Smooth muscle cell (in vitro differentiated cells): ENCODE measurements around the gene LITAF. TPM values are rescaled to one million over a fixed set of nuclear protein-coding genes. Genes with fewer than 3 reads are reported as not detected.

ENCODE experiments used
- DNase-seq: peaks from one replicate; lab custom pipeline; 2025; ENCODE audit not compliant: unreplicated experiment; lab: John Stamatoyannopoulos, UW
- H2AFZ ChIP-seq: fragments of 200-600 bp; sonication (generic); 2 replicates; pipeline ENCODE4 v1.6.0; 2016; ENCODE audit warnings: antibody characterized with exemption, low read depth, mild to moderate bottlenecking
- H3F3A ChIP-seq: fragments of 200-600 bp; sonication (generic); 2 replicates; pipeline ENCODE4 v1.6.0; 2017; ENCODE audit warnings: antibody characterized with exemption, low read depth
- H3K27ac ChIP-seq: fragments of 200-600 bp; sonication (generic); 2 replicates; pipeline ENCODE4 v1.5.1; 2016; ENCODE audit warnings: low read depth, mild to moderate bottlenecking
- H3K27me3 ChIP-seq: fragments of 200-600 bp; sonication (generic); 2 replicates; pipeline ENCODE4 v1.6.1; 2016; ENCODE audit warnings: low read depth, mild to moderate bottlenecking
- H3K36me3 ChIP-seq: fragments of 200-600 bp; sonication (generic); 2 replicates; pipeline ENCODE4 v1.5.1; 2016; ENCODE audit warnings: low read depth
- H3K4me1 ChIP-seq: fragments of 200-600 bp; sonication (generic); 2 replicates; pipeline ENCODE4 v1.5.1; 2016; ENCODE audit warnings: low read depth
- H3K4me2 ChIP-seq: fragments of 200-600 bp; sonication (generic); 2 replicates; pipeline ENCODE4 v1.6.0; 2016; ENCODE audit warnings: mild to moderate bottlenecking
- H3K4me3 ChIP-seq: fragments of 200-600 bp; sonication (generic); 2 replicates; pipeline ENCODE4 v1.5.1; 2016; ENCODE audit warnings: mild to moderate bottlenecking
- H3K79me2 ChIP-seq: fragments of 200-600 bp; sonication (generic); 2 replicates; pipeline ENCODE4 v1.6.0; 2016; ENCODE audit warnings: low read depth, mild to moderate bottlenecking
- H3K9ac ChIP-seq: fragments of 200-600 bp; sonication (generic); 2 replicates; pipeline ENCODE4 v1.6.0; 2016; ENCODE audit warnings: low read depth
- H3K9me3 ChIP-seq: fragments of 200-600 bp; sonication (generic); replicated peaks from 2 replicates; pipeline ENCODE4 v1.5.1; 2016; ENCODE audit warnings: low read depth
- H4K20me1 ChIP-seq: fragments of 200-600 bp; sonication (generic); 2 replicates; pipeline ENCODE4 v1.6.0; 2016; ENCODE audit warnings: low read depth
- WGBS: methylation state at CpG from one replicate; pipeline ENCODE4 v1.1.7; 2016; ENCODE audit warnings: low lambda C conversion rate; 5-methylcytosine and 5-hydroxymethylcytosine counted together
- polyA plus RNA-seq: library from polyadenylated mRNA; unstranded; fragments of >200 nt; fragmentation: Nextera tagmentation; extraction: Ambion mirVana; gene quantifications from 2 replicates; pipeline ENCODE4 v1.2.1, GENCODE V29; 2016
- total RNA-seq: library from RNA; depleted of rRNA; stranded (reverse); fragments of >200 nt; gene quantifications from 2 replicates; pipeline ENCODE4 v1.2.3, GENCODE V29; 2014
- TF ChIP-seq, protein P1 (sequence below): fragments of 200-600 bp; sonication (generic); IDR thresholded peaks from 2 replicates; pipeline ENCODE4 v1.5.1; 2017; ENCODE audit warnings: borderline replicate concordance, mild to moderate bottlenecking, antibody characterized with exemption; ENCODE audit not compliant: insufficient read depth, poor library complexity, severe bottlenecking

LITAF gene
- total and polyA plus RNA-seq, 2 experiments from 2014 or later = 40.4 to 72.6 TPM

DNA sequence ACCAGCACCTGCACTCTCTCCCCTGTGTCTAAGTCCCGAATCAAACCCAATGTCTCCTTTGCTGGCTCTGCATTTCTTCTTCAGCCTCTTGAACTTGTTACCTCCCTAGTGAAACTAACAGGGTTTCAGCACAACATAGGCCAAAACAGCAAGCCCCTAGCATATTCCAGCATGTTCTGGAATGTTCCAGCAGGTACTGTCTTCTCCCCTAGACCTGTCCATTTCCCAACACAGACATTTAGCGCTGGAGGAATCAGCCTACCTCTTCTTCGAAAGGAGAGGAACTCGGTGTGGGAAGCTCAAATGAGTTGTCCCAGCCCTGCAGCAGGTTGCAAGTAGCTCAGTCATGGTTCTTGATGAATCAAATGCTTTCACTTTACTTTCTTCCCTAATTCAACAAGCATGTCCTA, 47.1 kb downstream of the LITAF start:
- Histone ChIP-seq H3K27ac (no peak overlapping the region), H3K4me2 (no peak overlapping the region), H3K9me3 (no peaks in the 10 kb centered on the region), H3K27me3 (no peaks in the 10 kb centered on the region), H3K4me1 (no peaks in the 10 kb centered on the region), H3K36me3 (no peaks in the 10 kb centered on the region), H3K4me3 (no peak overlapping the region), H4K20me1 (no peaks in the 10 kb centered on the region), H3F3A (no peaks in the 10 kb centered on the region), H3K79me2 (no peaks in the 10 kb centered on the region), H2AFZ (no peak overlapping the region), H3K9ac (no peak overlapping the region)
- no peak for DNase-seq
- 86% methylated on average over 4 of the region's 4 CpGs for WGBS
- TF ChIP-seq, protein P1, sequence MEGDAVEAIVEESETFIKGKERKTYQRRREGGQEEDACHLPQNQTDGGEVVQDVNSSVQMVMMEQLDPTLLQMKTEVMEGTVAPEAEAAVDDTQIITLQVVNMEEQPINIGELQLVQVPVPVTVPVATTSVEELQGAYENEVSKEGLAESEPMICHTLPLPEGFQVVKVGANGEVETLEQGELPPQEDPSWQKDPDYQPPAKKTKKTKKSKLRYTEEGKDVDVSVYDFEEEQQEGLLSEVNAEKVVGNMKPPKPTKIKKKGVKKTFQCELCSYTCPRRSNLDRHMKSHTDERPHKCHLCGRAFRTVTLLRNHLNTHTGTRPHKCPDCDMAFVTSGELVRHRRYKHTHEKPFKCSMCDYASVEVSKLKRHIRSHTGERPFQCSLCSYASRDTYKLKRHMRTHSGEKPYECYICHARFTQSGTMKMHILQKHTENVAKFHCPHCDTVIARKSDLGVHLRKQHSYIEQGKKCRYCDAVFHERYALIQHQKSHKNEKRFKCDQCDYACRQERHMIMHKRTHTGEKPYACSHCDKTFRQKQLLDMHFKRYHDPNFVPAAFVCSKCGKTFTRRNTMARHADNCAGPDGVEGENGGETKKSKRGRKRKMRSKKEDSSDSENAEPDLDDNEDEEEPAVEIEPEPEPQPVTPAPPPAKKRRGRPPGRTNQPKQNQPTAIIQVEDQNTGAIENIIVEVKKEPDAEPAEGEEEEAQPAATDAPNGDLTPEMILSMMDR = no peak

DNA sequence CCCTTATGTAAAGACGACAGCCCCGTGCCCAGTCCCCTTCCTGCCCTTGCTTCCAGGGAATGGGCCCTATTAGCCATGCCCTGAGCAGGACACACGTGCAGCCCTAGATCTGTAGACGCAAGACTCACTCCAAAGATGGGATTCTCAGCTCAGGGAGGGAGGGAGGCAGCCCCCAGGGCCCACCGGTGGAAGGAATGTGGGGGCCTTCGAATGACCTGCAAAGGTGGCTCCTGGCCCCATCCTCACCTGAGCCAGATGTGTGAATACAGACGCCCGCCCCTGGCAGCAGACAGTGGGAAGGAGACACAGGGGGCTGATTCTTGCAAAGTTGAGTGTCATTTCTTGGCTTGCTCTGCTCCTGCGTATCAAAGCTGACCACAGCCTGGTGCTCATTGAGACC, 47.8 kb downstream of the LITAF start:
- H3K4me3 ChIP-seq = no peak overlapping the region
- no peak overlapping the region for H3K4me2 ChIP-seq
- no peaks in the 10 kb centered on the region for H3K36me3 ChIP-seq
- no peaks in the 10 kb centered on the region for H3K9me3 ChIP-seq
- WGBS = 88% methylated on average over 9 of the region's 9 CpGs
- H3K4me1 ChIP-seq = no peaks in the 10 kb centered on the region
- TF ChIP-seq, protein P1 = no peak
- no peaks in the 10 kb centered on the region for H3K79me2 ChIP-seq
- no peak overlapping the region for H2AFZ ChIP-seq
- H3K27me3 ChIP-seq = no peaks in the 10 kb centered on the region
- no peak overlapping the region for H3K27ac ChIP-seq
- DNase-seq = no peak
- no peaks in the 10 kb centered on the region for H4K20me1 ChIP-seq
- no peak overlapping the region for H3K9ac ChIP-seq
- H3F3A ChIP-seq = no peaks in the 10 kb centered on the region

DNA sequence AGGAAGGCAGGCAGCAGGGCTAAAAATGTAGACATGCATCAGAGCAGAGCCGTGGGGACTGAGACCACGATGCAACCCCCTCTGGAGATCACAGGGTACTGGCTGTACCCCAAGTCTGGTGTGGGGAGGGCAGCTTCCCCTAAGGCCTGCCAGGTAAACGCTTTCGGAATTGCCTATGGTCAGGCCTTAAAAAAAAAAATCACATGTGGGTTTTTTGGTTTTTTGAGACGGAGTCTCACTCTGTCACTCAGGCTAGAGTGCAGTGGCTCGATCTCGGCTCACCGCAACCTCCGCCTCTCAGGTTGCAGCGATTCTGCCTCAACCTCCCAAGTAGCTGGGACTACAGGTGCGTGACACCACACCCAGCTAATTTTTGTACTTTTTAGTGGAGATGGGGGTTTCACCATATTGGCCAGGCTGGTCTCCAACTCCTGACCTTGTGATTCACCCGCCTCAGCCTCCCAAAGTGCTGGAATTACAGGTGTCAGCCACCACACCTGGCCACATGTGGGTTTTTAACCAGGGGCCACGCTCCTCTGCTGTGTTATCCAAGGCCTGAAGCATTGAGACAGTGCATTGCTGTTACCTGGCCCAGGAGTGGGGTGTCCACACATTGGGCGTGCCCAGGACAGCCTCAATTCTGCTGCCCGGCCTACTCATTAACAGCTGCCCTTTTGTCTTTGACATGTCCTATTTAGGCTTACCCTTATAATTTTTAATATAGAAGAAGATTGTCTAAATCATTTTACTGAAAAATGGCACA, 50.4 kb downstream of the LITAF start:
- TF ChIP-seq, protein P1 = no peak
- Histone ChIP-seq H3K36me3 (no peaks in the 10 kb centered on the region), H3F3A (no peaks in the 10 kb centered on the region), H3K27ac (no peak overlapping the region), H3K9ac (no peak overlapping the region), H3K9me3 (no peaks in the 10 kb centered on the region), H4K20me1 (no peaks in the 10 kb centered on the region), H3K79me2 (no peaks in the 10 kb centered on the region), H3K27me3 (no peaks in the 10 kb centered on the region), H3K4me3 (no peak overlapping the region), H3K4me2 (no peak overlapping the region), H2AFZ (no peak overlapping the region), H3K4me1 (no peaks in the 10 kb centered on the region)
- 96% methylated on average over 15 of the region's 15 CpGs for WGBS
- no peak for DNase-seq

DNA sequence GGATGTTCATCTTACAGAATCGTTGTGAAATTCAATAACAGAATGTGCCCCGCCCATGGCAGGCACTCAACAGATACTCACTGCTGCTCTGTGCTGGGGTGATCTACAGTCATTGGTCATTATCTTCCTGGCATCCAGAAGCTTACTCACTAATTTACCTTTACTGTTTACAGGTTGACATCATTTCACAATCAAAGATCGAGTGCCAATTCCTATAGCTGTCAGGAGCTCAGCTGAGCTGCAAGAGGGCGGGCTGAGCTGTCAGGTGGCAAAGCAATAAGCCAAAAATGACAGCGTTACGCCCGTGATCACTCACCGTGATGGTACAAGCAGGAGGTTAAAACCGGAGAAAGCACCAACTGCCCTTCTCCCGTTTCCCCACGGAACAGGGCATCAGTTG, 51.2 kb downstream of the LITAF start:
- no peak for DNase-seq

More for the DNA sequence above, 51.2 kb downstream of the LITAF start:
- TF ChIP-seq, protein P1 = no peak
- WGBS = 88% methylated on average over 11 of the region's 11 CpGs
- H3K27ac ChIP-seq = no peak overlapping the region
- H2AFZ ChIP-seq = no peak overlapping the region
- no peaks in the 10 kb centered on the region for H3K79me2 ChIP-seq
- no peaks in the 10 kb centered on the region for H4K20me1 ChIP-seq
- no peak overlapping the region for H3K9ac ChIP-seq
- H3K4me1 ChIP-seq = no peaks in the 10 kb centered on the region
- H3K9me3 ChIP-seq = no peaks in the 10 kb centered on the region
- no peak overlapping the region for H3K4me2 ChIP-seq
- H3K4me3 ChIP-seq = no peak overlapping the region
- H3K36me3 ChIP-seq = no peaks in the 10 kb centered on the region
- no peaks in the 10 kb centered on the region for H3K27me3 ChIP-seq
- H3F3A ChIP-seq = no peaks in the 10 kb centered on the region
